MCF 10A (cell line): ENCODE results near the gene FAF2. TPM values are rescaled to one million over a fixed set of nuclear protein-coding genes. Genes with fewer than 3 reads are reported as not detected.

Experiments used
- BruUV-seq: library from RNA; stranded (reverse); fragments of 400-500 nt; replicated peaks from 2 replicates; lab custom pipeline; 2021; lab: Mats Ljungman, UMichigan
- CTCF ChIA-PET: fragments of 300-600 bp; sonication (Branson Sonifier 250); formaldehyde crosslinking; extraction: SDS; loops from one replicate; lab custom pipeline; 2021; ENCODE audit warnings: antibody characterized with exemption, inconsistent platforms; lab: Yijun Ruan, JAX
- POLR2A ChIA-PET: fragments of 300-600, 350-650 bp; sonication (Branson Sonifier 250); formaldehyde crosslinking; extraction: SDS; loops from one replicate; lab custom pipeline; 2020; ENCODE audit warnings: antibody characterized with exemption, inconsistent platforms; lab: Yijun Ruan, JAX
- DNase-seq: peaks from one replicate; pipeline ENCODE4 v3.0.0-alpha.2; 2018; ENCODE audit not compliant: unreplicated experiment
- H3K27ac Mint-ChIP-seq: one replicate; pipeline ENCODE4 v1.8.0; 2022; ENCODE audit warnings: mild to moderate bottlenecking, low read depth, mixed read lengths; ENCODE audit not compliant: unreplicated experiment
- H3K27me3 Mint-ChIP-seq: one replicate; pipeline ENCODE4 v1.8.0; 2022; ENCODE audit warnings: mixed read lengths; ENCODE audit not compliant: insufficient read depth, unreplicated experiment
- H3K36me3 Mint-ChIP-seq: one replicate; pipeline ENCODE4 v1.8.0; 2022; ENCODE audit warnings: mild to moderate bottlenecking, moderate library complexity, mixed read lengths; ENCODE audit not compliant: insufficient read depth, unreplicated experiment
- H3K4me1 Mint-ChIP-seq: one replicate; pipeline ENCODE4 v1.8.0; 2022; ENCODE audit warnings: mixed read lengths; ENCODE audit not compliant: insufficient read depth, unreplicated experiment
- H3K4me3 Mint-ChIP-seq: one replicate; pipeline ENCODE4 v1.8.0; 2022; ENCODE audit warnings: mild to moderate bottlenecking, moderate library complexity, mixed read lengths; ENCODE audit not compliant: unreplicated experiment
- H3K9me3 Mint-ChIP-seq: one replicate; pipeline ENCODE4 v1.8.0; 2022; ENCODE audit warnings: mixed read lengths; ENCODE audit not compliant: unreplicated experiment
- intact Hi-C: fragments of 100-400 bp; cut with micrococcal nuclease; formaldehyde crosslinking; loops from 2 replicates; pipeline ENCODE4 v1.14.1; 2022
- total RNA-seq: library from RNA; stranded (reverse); gene quantifications from 2 replicates; pipeline ENCODE4 v1.2.3, GENCODE V29; 2022
- TF ChIP-seq, protein P1 (sequence below): fragments of 200-600 bp; IDR thresholded peaks from one replicate; pipeline ENCODE4 v1.8.0; 2022; ENCODE audit warnings: antibody characterized with exemption, mild to moderate bottlenecking; ENCODE audit not compliant: unreplicated experiment

FAF2 gene
- total RNA-seq, 1 experiment from 2014 or later, result 78.3 TPM

DNA sequence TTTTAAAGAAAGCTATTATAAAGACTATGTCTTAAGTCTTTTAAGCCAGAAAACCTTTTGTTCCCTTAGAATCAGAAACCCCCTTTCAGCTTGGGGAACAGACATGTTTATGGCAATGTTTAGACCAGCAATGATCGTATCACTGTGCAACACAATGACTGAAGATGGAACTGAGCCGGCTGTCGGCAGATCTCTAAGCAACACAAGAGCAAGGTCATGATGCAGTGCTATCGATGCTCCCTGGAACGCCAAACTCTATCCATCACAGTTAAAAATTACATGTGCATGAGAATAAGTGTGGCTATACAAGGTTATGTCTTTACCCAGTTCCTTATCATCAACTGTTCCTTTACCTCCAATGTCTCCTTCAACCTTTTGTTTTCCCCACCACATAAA, 90.8 kb downstream of the FAF2 start:
- no TSS peak for BruUV-seq
- H3K4me1 Mint-ChIP-seq, result peaks cover 48% of the 10 kb centered on the region
- CTCF ChIA-PET, result interaction anchor here (0.6 to 5.2 kb wide), 4 partner anchors 15 to 811 kb away, joined by 3 to 39 read pairs (median 6); partner anchors contain the start of gene FAF2
- intact Hi-C loops, result no loop called here
- H3K4me3 Mint-ChIP-seq, result no peak overlapping the region
- peaks cover 26% of the 10 kb centered on the region for H3K36me3 Mint-ChIP-seq
- H3K27me3 Mint-ChIP-seq, result no peaks in the 10 kb centered on the region
- no peak for DNase-seq
- TF ChIP-seq, protein P1, sequence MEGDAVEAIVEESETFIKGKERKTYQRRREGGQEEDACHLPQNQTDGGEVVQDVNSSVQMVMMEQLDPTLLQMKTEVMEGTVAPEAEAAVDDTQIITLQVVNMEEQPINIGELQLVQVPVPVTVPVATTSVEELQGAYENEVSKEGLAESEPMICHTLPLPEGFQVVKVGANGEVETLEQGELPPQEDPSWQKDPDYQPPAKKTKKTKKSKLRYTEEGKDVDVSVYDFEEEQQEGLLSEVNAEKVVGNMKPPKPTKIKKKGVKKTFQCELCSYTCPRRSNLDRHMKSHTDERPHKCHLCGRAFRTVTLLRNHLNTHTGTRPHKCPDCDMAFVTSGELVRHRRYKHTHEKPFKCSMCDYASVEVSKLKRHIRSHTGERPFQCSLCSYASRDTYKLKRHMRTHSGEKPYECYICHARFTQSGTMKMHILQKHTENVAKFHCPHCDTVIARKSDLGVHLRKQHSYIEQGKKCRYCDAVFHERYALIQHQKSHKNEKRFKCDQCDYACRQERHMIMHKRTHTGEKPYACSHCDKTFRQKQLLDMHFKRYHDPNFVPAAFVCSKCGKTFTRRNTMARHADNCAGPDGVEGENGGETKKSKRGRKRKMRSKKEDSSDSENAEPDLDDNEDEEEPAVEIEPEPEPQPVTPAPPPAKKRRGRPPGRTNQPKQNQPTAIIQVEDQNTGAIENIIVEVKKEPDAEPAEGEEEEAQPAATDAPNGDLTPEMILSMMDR, result no peak
- H3K9me3 Mint-ChIP-seq, result no peaks in the 10 kb centered on the region
- POLR2A ChIA-PET, result interaction anchor here (1.3 to 8.3 kb wide), 11 partner anchors 11 to 467 kb away, joined by 3 to 154 read pairs (median 51); partner anchors contain the start of genes CDHR2, CLTB, FAF2 and HIGD2A
- H3K27ac Mint-ChIP-seq, result no peak overlapping the region

DNA sequence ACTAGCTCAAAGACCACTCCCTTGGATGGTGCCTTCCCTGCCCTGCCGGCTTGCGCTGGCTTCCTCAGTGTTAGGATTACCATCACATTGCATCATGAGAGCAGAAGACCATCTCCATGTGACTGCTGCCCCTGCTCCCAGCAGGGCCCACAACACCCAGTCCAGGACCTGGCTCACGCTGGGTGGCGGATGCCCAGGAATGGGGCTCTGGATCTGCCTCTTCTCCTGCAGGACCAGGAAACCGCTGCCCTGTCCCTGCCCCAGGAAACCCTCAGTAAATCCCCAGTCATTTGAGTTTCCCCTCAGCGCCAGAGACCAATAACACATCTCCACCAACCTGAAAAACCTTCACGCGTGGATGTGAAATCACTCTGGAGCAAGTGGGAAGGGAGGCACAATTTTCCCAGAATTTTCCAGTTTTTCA, 92.3 kb downstream of the FAF2 start:
- H3K27me3 Mint-ChIP-seq, result no peaks in the 10 kb centered on the region

DNA sequence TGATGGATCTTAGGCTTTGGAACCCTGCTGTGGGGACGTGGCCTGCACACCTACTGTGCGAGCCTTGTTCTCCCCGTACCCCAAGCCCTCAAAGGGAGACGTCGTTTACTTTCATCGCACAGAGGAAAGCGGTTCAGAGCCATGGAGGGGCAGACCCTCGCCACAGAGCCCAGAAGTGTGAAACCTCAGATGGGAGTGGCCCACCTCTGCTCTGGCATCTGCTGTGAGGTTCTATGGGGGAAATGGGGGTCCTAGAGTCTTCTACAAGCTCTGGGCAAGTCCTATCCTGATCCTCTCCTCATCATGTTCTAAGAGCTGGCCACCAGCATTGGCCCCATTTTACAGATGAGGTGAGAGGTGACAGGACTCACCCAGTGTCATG, 92.8 kb downstream of the FAF2 start:
- Mint-ChIP-seq H3K27me3 (no peaks in the 10 kb centered on the region), H3K36me3 (peaks cover 15% of the 10 kb centered on the region), H3K4me1 (peaks cover 31% of the 10 kb centered on the region), H3K9me3 (no peaks in the 10 kb centered on the region), H3K4me3 (peak overlapping the region; percentile 89), H3K27ac (peak overlapping the region; percentile 84)
- intact Hi-C loops, result no loop called here
- ChIA-PET CTCF (interaction anchor here (0.5 to 4.2 kb wide), 4 partner anchors 8 to 124 kb away, joined by 3 to 32 read pairs (median 6); partner anchors contain the start of genes CDHR2 and CLTB), POLR2A (interaction anchor here (1.0 to 8.3 kb wide), 4 partner anchors 53 to 129 kb away, joined by 4 to 134 read pairs (median 28); partner anchors contain the start of genes CLTB and FAF2)
- BruUV-seq, result no TSS peak
- TF ChIP-seq, protein P1, result no peak
- no peak for DNase-seq

More for the DNA sequence above, 92.3 kb downstream of the FAF2 start:
- TF ChIP-seq, protein P1, result no peak
- no peak for DNase-seq
- Mint-ChIP-seq H3K36me3 (peaks cover 20% of the 10 kb centered on the region), H3K4me3 (peak overlapping the region; percentile 89), H3K4me1 (peaks cover 33% of the 10 kb centered on the region), H3K27ac (no peak overlapping the region), H3K9me3 (no peaks in the 10 kb centered on the region)
- intact Hi-C loops, result no loop called here
- BruUV-seq, result no TSS peak
- ChIA-PET CTCF (interaction anchor here (0.9 to 1.2 kb wide), 2 partner anchors 9 to 122 kb away, joined by 3 to 6 read pairs; partner anchors contain the start of gene CDHR2), POLR2A (interaction anchor here (0.9 to 8.3 kb wide), 4 partner anchors 13 to 124 kb away, joined by 4 to 134 read pairs (median 66); partner anchors contain the start of genes CLTB and FAF2)

DNA sequence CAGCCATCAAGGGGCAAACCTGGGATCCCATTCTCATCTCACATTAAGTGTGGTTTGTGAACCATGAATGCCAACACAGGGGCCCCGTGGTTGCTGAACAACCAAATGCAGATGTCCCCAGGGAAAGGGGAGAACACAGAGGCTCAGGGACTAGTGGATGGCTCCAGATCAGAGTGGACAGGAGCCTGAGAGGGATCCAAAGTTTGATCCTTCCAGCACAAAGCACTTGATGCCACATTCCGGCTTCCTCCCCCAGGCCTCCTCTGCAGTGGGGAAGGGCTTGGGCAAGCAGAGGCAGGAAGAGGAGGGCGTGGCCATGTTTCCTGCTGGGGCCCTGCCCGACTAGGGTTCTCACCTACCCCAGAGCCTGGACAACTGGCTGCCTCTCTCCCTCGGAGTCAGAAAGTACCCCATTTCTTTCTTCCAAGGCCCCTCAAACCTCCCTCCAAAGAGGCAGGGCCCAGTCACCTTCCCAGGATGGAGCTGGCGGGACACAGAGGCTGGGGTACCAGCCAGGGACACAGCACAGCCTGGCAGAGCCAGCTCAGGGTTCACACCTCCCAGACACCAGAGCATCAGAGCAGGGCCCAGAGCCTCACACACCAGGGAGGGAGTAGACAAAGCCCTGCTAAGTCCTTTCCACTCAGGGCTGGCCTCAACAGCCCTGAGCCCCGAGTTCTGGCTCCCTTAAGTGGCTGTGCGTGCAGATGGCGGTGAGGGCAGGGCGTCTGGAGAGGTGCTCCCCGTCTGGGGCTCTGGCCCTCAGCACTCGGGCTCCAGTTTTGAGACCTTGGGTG, 93.4 kb downstream of the FAF2 start:
- DNase-seq, result peak; percentile 86
- CTCF ChIA-PET, result interaction anchor here (0.5 to 4.2 kb wide), 7 partner anchors 8 to 190 kb away, joined by 3 to 32 read pairs (median 4); partner anchors contain the start of genes CDHR2 and CLTB
- POLR2A ChIA-PET, result interaction anchor here (1.0 to 4.2 kb wide), 6 partner anchors 52 to 153 kb away, joined by 4 to 73 read pairs (median 19); partner anchors contain the start of genes CLTB, FAF2, HIGD2A and NOP16
- H3K36me3 Mint-ChIP-seq, result peaks cover 14% of the 10 kb centered on the region
- H3K4me3 Mint-ChIP-seq, result peak overlapping the region; percentile 89
- intact Hi-C loops, result loop anchor here (2.0 kb wide), 2 partner anchors 37 to 43 kb away; no protein-coding TSS in a partner anchor
- no peaks in the 10 kb centered on the region for H3K9me3 Mint-ChIP-seq
- H3K27ac Mint-ChIP-seq, result peak overlapping the region; percentile 84
- peaks cover 31% of the 10 kb centered on the region for H3K4me1 Mint-ChIP-seq
- no TSS peak for BruUV-seq
- no peaks in the 10 kb centered on the region for H3K27me3 Mint-ChIP-seq
- TF ChIP-seq, protein P1, result no peak
